ENCODE data around the gene GJA9.

GRCh38 chr1:38865112-38865715, 16.2 kb downstream of the GJA9 start:
- TF ChIP-seq, protein P1, sequence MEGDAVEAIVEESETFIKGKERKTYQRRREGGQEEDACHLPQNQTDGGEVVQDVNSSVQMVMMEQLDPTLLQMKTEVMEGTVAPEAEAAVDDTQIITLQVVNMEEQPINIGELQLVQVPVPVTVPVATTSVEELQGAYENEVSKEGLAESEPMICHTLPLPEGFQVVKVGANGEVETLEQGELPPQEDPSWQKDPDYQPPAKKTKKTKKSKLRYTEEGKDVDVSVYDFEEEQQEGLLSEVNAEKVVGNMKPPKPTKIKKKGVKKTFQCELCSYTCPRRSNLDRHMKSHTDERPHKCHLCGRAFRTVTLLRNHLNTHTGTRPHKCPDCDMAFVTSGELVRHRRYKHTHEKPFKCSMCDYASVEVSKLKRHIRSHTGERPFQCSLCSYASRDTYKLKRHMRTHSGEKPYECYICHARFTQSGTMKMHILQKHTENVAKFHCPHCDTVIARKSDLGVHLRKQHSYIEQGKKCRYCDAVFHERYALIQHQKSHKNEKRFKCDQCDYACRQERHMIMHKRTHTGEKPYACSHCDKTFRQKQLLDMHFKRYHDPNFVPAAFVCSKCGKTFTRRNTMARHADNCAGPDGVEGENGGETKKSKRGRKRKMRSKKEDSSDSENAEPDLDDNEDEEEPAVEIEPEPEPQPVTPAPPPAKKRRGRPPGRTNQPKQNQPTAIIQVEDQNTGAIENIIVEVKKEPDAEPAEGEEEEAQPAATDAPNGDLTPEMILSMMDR (conservative IDR thresholded peaks at IDR 0.05 in 1 of 2, IDR thresholded peaks at IDR 0.05 in 1 of 2; ENCODE audit: low read depth in 1 of 2, low read length in 2 of 2) = no peak
- TF ChIP-seq EZH2 (IDR thresholded peaks at IDR 0.05; ENCODE audit: low read length, missing control alignments) = no peak

Data from fibroblast of lung (primary cell).